ENCODE measurements around the gene LRRC75A. TPM values are rescaled to one million over a fixed set of nuclear protein-coding genes. Genes with fewer than 3 reads are reported as not detected.

The LRRC75A gene
- total and polyA plus RNA-seq, 2 experiments from 2014 or later = 5.3 to 26.2 TPM

DNA sequence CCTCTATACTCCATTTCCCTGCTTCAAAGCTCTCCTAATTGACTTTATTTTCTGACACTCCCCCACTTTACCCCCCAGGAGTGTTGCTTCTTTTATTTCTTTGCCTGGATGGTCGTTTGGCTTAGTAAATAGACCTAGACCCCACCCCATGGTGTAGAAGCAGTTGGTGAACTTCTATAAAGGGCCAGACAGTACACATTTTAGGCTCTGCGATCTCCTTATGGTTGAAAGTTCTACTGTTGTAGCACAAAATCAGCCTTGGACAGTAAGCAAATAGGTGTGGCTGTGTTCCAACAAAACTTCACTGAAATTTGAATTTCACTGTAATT is 45.1 kb upstream of the LRRC75A start:
- peaks cover 6% of the 10 kb centered on the region; the same call in 1 of the 3 replicates for H3K9me3 Mint-ChIP-seq
- H3K4me3 Mint-ChIP-seq = peak overlapping the region; percentile 93; the same call in 2 of the 3 replicates
- no peak overlapping the region for H3K4me2 ChIP-seq

DNA sequence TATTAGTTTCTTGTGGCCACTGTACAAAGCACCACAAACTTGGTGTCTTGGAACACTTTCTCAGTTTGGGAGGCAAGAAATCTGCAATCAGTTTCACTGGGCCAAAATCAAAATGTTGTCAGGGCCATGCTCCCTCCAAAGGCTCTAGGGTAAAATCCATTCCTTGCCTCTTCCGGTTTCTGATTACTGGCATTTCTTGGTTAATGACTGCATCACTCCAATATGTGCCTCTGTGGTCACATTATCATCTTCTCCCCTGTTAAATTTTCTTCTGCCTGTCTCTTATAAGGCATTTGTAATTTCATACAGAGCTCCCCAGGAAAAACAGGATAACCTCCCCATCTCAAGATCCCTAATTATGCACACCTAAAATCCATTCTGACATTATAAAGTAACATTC is 42.2 kb upstream of the LRRC75A start:
- Histone ChIP-seq H3K9me2 (ENCODE audit: insufficient read depth) (no peaks in the 10 kb centered on the region), H3K79me2 (replicated peaks; ENCODE audit: insufficient read depth) (no peaks in the 10 kb centered on the region), H3K4me2 (no peak overlapping the region), H3K36me3 (ENCODE audit: insufficient read depth) (no peaks in the 10 kb centered on the region), H3F3A (replicated peaks; ENCODE audit: low read depth) (no peaks in the 10 kb centered on the region), H3K27me3 (ENCODE audit: insufficient read depth) (no peaks in the 10 kb centered on the region), H4K20me1 (replicated peaks; ENCODE audit: insufficient read depth) (no peaks in the 10 kb centered on the region), H3K4me3 (no peak overlapping the region), H3K27ac (ENCODE audit: low read depth) (no peak overlapping the region), H2AFZ (no peak overlapping the region), H3K4me1 (ENCODE audit: insufficient read depth) (peaks cover 9% of the 10 kb centered on the region)
- no peaks in the 10 kb centered on the region for H3K36me3 Mint-ChIP-seq (ENCODE audit: low read depth)
- peaks cover 2% of the 10 kb centered on the region for H3K27me3 Mint-ChIP-seq (ENCODE audit: insufficient read depth, low read depth, poor library complexity)
- H3K9me3 Mint-ChIP-seq = peaks cover 3% of the 10 kb centered on the region; the same call in 1 of the 3 replicates
- ATAC-seq (no peak), DNase-seq (ENCODE audit: low spot score) (no peak)
- H3K27ac Mint-ChIP-seq = no peak overlapping the region
- H3K4me3 Mint-ChIP-seq = no peak overlapping the region
- H3K4me1 Mint-ChIP-seq = peaks cover 4% of the 10 kb centered on the region; the same call in 1 of the 3 replicates
- no peak for TF ChIP-seq JUNB (IDR thresholded peaks at IDR 0.05; ENCODE audit: unreplicated experiment)
- TF ChIP-seq EZH2 (IDR thresholded peaks at IDR 0.05; ENCODE audit: low read depth, unreplicated experiment) = no peak
- TF ChIP-seq, protein P1, sequence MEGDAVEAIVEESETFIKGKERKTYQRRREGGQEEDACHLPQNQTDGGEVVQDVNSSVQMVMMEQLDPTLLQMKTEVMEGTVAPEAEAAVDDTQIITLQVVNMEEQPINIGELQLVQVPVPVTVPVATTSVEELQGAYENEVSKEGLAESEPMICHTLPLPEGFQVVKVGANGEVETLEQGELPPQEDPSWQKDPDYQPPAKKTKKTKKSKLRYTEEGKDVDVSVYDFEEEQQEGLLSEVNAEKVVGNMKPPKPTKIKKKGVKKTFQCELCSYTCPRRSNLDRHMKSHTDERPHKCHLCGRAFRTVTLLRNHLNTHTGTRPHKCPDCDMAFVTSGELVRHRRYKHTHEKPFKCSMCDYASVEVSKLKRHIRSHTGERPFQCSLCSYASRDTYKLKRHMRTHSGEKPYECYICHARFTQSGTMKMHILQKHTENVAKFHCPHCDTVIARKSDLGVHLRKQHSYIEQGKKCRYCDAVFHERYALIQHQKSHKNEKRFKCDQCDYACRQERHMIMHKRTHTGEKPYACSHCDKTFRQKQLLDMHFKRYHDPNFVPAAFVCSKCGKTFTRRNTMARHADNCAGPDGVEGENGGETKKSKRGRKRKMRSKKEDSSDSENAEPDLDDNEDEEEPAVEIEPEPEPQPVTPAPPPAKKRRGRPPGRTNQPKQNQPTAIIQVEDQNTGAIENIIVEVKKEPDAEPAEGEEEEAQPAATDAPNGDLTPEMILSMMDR (conservative IDR thresholded peaks at IDR 0.05; ENCODE audit: low read depth in 2 of 2) = no peak
- TF ChIP-seq, protein P2, sequence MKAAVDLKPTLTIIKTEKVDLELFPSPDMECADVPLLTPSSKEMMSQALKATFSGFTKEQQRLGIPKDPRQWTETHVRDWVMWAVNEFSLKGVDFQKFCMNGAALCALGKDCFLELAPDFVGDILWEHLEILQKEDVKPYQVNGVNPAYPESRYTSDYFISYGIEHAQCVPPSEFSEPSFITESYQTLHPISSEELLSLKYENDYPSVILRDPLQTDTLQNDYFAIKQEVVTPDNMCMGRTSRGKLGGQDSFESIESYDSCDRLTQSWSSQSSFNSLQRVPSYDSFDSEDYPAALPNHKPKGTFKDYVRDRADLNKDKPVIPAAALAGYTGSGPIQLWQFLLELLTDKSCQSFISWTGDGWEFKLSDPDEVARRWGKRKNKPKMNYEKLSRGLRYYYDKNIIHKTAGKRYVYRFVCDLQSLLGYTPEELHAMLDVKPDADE (IDR thresholded peaks at IDR 0.05) = no peak
- TF ChIP-seq, protein P3, sequence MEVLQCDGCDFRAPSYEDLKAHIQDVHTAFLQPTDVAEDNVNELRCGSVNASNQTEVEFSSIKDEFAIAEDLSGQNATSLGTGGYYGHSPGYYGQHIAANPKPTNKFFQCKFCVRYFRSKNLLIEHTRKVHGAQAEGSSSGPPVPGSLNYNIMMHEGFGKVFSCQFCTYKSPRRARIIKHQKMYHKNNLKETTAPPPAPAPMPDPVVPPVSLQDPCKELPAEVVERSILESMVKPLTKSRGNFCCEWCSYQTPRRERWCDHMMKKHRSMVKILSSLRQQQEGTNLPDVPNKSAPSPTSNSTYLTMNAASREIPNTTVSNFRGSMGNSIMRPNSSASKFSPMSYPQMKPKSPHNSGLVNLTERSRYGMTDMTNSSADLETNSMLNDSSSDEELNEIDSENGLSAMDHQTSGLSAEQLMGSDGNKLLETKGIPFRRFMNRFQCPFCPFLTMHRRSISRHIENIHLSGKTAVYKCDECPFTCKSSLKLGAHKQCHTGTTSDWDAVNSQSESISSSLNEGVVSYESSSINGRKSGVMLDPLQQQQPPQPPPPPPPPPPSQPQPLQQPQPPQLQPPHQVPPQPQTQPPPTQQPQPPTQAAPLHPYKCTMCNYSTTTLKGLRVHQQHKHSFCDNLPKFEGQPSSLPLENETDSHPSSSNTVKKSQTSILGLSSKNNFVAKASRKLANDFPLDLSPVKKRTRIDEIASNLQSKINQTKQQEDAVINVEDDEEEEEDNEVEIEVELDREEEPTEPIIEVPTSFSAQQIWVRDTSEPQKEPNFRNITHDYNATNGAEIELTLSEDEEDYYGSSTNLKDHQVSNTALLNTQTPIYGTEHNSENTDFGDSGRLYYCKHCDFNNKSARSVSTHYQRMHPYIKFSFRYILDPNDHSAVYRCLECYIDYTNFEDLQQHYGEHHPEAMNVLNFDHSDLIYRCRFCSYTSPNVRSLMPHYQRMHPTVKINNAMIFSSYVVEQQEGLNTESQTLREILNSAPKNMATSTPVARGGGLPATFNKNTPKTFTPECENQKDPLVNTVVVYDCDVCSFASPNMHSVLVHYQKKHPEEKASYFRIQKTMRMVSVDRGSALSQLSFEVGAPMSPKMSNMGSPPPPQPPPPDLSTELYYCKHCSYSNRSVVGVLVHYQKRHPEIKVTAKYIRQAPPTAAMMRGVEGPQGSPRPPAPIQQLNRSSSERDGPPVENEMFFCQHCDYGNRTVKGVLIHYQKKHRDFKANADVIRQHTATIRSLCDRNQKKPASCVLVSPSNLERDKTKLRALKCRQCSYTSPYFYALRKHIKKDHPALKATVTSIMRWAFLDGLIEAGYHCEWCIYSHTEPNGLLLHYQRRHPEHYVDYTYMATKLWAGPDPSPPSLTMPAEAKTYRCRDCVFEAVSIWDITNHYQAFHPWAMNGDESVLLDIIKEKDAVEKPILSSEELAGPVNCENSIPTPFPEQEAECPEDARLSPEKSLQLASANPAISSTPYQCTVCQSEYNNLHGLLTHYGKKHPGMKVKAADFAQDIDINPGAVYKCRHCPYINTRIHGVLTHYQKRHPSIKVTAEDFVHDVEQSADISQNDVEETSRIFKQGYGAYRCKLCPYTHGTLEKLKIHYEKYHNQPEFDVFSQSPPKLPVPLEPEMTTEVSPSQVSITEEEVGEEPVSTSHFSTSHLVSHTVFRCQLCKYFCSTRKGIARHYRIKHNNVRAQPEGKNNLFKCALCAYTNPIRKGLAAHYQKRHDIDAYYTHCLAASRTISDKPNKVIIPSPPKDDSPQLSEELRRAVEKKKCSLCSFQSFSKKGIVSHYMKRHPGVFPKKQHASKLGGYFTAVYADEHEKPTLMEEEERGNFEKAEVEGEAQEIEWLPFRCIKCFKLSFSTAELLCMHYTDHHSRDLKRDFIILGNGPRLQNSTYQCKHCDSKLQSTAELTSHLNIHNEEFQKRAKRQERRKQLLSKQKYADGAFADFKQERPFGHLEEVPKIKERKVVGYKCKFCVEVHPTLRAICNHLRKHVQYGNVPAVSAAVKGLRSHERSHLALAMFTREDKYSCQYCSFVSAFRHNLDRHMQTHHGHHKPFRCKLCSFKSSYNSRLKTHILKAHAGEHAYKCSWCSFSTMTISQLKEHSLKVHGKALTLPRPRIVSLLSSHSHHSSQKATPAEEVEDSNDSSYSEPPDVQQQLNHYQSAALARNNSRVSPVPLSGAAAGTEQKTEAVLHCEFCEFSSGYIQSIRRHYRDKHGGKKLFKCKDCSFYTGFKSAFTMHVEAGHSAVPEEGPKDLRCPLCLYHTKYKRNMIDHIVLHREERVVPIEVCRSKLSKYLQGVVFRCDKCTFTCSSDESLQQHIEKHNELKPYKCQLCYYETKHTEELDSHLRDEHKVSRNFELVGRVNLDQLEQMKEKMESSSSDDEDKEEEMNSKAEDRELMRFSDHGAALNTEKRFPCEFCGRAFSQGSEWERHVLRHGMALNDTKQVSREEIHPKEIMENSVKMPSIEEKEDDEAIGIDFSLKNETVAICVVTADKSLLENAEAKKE (CRISPR knock-in tag; IDR thresholded peaks at IDR 0.05) = no peak
- no peak for TF ChIP-seq ZNF331 (CRISPR knock-in tag; IDR thresholded peaks at IDR 0.05; ENCODE audit: low read depth)
- no peak for TF ChIP-seq ZNF114 (CRISPR knock-in tag; IDR thresholded peaks at IDR 0.05)
- TF ChIP-seq EZH2phosphoT487 (IDR thresholded peaks at IDR 0.05; ENCODE audit: unreplicated experiment) = no peak

More for the DNA sequence above, 45.1 kb upstream of the LRRC75A start:
- Histone ChIP-seq H2AFZ (peak overlapping the region; percentile 91; the same call in 1 of the 2 replicates), H3K79me2 (replicated peaks; ENCODE audit: insufficient read depth) (no peaks in the 10 kb centered on the region), H3F3A (replicated peaks; ENCODE audit: low read depth) (no peaks in the 10 kb centered on the region), H3K4me3 (no peak overlapping the region), H3K4me1 (ENCODE audit: insufficient read depth) (peaks cover 9% of the 10 kb centered on the region), H3K27me3 (ENCODE audit: insufficient read depth) (no peaks in the 10 kb centered on the region), H3K9me2 (ENCODE audit: insufficient read depth) (peaks cover 3% of the 10 kb centered on the region; the same call in 1 of the 2 replicates), H3K36me3 (ENCODE audit: insufficient read depth) (no peaks in the 10 kb centered on the region), H3K27ac (ENCODE audit: low read depth) (no peak overlapping the region), H4K20me1 (replicated peaks; ENCODE audit: insufficient read depth) (no peaks in the 10 kb centered on the region)
- H3K27me3 Mint-ChIP-seq (ENCODE audit: insufficient read depth, low read depth, poor library complexity) = peaks cover 2% of the 10 kb centered on the region
- no peak overlapping the region for H3K27ac Mint-ChIP-seq
- peaks cover 4% of the 10 kb centered on the region; the same call in 1 of the 3 replicates for H3K4me1 Mint-ChIP-seq
- no peaks in the 10 kb centered on the region for H3K36me3 Mint-ChIP-seq (ENCODE audit: low read depth)
- no peak for ATAC-seq
- DNase-seq (ENCODE audit: low spot score) = no peak
- TF ChIP-seq ZNF331 (CRISPR knock-in tag; IDR thresholded peaks at IDR 0.05; ENCODE audit: low read depth) = no peak
- TF ChIP-seq, protein P1 (conservative IDR thresholded peaks at IDR 0.05; ENCODE audit: low read depth in 2 of 2) = 0 out of 4 replicates have a peak, but pooled peaks of 1 of the 2 experiments have one; percentile 3
